Activated CD8-positive, alpha-beta memory T cell treated with anti-CD3 and anti-CD28 coated beads for 4 hours (primary cell): ENCODE results near the gene CDH23.

ENCODE experiments used
- DNase-seq, 2 donors: peaks; one replicate each; pipeline ENCODE4 v3.0.0-alpha.2; 2020; ENCODE audit warnings: low read depth in 2 of 2

The CDH23 gene

DNA sequence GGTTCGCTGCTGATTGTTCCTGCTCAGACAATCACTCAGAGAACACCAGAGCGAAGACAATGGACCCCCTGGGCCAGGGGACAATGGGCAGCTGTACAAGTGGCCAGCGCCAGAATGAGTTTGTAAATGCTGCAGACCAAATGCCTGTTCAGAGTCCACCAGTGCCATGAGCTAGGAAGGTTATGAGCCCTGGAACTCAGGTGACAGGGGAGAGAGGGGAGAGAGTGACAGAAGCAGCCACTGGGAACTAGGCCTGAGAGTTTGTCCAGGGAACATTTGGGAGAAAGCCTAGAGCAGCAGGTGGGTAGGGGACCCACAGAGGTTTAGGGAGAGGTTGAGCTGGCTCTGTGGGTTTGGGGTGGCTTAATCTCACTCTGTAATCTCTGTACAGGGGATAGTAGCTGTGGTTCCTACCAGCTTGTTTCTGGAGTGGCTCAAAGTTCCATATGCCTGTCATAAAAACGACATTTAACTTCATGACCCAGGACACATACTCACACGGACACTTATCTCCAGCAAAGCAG is 262.5 kb downstream of the CDH23 start:
- DNase-seq, result no peak

GRCh38 chr10:71659737-71660136 is 263.0 kb downstream of the CDH23 start:
- DNase-seq, result no peak

DNA sequence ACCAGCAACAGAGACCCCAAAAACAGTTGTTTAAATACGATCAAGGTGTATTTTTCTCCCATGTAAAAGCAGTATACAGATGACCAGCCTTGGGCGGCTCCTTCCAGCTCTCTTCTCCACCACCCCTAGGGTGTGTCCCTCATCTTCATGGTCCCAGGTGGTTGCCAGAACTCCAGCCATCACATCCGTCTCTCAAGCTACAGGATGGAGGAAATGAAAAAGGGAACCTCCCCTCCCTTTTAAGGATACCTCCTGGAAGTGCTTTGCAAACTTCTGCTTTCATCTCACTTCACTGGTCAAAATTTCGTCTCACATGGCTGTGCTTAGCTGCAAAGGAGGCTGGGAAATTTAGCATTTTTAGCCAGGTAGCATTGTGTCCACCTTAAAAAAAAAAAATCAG is 263.6 kb downstream of the CDH23 start:
- DNase-seq, result no peak

DNA sequence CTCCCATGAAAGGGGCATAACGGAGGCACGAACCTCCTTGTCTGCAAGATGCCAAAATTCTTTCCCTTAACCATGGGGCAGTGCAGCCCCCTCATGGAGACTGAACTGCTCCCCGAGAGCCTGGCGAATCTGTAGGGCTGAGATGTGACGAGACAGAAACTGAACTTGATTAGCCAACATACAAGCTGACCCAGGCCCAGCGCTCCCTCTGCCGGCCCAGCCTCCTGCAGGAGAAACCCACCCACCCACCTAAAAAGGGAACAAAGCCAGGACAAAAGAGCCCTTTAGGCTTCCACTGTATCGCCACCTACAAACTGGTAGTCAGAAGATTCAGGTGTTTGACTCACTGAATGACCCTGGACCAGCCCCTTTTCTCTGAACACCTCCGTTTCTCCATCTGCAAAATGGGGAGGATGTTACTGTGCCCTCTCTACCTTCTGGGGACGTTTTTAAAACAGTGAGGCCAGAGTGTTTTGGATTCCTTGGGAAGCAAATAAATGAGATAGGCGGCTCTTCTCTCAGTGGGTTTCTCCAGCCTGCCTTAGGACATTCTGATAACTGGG is 264.4 kb downstream of the CDH23 start:
- DNase-seq, result no peak

DNA sequence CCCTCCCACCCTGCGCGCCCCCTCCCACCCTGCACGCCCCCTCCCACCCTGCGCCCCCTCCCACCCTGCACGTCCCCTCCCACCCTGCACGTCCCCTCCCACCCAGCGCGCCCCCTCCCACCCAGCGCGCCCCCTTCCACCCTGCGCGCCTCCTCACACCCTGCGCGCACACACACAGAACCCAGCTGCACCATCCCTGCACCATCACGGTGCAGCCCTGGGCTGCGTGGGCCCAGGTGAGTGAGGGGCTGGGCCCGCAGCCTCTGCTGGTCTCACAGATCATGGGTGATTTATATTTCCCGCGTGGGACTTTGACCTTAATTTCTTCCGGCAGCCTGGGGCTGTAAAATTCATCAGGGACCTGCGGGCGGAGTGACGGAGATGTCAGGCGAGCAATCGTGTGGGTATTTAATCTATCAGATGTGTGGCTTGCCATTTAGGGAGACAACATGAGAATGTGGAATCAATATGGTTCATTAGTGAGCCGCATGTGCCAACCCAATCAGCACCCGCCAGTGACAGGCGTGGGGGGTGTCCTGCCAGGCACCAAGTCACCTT is 265.1 kb downstream of the CDH23 start:
- DNase-seq, result no peak

- DNase-seq, result no peak
These were observed 266.6 kb downstream of the CDH23 start for GRCh38 chr10:71663311-71663710.

- no peak for DNase-seq
These were observed 267.9 kb downstream of the CDH23 start for GRCh38 chr10:71664585-71664984.

- DNase-seq, result no peak
These were observed 268.7 kb downstream of the CDH23 start for GRCh38 chr10:71665456-71665855.

DNA sequence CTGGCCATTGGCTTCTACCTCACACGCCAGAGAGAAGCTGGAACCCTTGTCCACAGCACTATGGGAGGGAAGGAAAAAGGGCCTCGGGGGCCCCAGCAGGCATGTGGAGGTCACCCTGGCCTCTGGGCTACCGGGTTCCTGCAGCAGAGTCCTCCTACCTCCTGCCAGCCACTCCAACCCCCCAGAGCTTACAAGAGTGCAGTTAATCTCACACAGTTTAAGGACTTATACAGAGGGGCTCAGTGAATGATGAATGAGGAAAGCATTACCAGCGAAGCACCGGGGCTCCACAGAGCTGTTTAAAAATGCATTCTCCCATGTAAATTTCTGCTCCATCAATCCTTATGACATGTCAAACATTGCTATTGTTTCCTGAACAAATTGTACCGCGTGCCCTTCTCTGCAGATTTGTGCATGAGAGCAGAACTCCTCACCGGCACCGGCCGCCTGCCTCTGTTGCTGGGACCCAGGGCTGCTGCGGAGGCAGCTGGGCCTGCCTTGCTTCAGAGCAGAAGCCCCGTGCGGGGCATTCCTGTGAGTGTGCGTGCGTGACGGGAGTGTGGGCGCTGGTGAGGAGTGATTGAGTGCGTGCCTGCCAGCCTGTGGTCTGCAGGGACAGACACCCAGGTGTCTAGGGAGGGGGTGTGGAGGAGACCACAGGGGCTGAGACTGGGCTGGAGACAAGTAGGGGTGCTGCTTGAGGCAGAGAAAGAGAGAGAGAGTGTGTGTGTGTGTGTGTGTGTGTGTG is 270.1 kb downstream of the CDH23 start:
- DNase-seq, result no peak

DNA sequence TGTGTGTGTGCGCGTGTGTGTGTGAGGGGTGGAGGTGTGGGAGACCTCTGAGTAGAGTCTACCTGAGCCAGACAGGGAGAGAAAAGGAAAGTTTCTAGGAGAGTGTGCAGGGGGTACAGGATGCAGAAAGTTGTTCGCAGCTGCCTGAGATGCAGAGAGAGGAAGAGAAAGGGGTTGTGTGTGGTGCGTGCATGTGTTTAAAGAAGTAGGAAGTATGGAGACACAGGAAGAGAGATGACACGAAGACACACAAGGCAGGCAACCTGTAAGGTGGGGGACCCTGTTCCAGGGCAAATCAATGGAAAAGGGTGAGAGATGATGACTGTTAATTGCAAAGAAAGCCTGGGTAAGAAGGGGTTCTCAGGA is 270.6 kb downstream of the CDH23 start:
- no peak for DNase-seq

DNA sequence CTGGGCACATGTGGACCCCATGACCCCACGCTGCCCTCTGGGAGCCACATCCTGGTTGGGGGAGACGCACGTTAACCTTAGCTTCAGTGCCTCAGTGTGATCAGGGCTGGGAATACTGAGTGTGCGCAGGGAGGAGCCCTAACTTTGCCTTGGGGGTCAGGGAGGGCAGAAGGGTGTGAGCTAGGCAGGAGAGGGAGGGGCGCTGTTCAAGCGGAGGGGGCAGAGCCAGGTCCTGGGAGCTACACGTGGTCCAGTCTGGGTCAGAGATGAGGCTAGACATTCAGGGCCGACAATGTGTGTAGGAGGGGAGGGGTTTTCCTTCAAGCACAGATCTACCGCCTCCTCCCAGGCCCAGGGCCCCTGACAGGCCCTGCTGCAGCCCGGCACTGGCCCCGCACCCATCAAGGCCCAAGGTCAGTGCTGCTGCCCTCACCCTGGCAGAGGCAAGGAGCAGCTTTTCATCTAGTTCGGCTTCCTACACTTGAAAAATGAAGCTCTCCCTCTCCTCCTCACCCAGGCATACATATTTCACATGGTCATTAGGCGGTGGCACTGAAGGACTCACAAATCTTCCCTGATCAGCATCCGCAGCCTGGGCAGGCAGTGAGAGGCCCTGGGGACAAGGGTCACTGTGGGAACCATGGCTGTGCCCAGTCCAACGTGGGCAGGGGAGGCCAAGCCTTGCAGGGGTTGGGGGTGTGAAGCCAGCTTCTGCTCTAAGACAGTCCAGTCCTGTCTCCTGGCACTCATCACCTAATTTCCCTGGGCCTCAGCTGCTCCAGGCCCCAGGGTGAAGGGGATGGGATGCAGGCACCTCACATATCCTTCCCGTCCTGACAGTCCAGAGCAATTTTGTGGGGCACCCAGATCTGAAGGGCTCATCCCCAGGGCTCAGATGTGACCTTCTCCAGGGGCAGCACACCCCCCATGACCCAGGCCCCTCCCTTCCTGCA is 275.6 kb downstream of the CDH23 start:
- no peak for DNase-seq

GRCh38 chr10:71675295-71675970 is 278.7 kb downstream of the CDH23 start:
- DNase-seq, result no peak

DNA sequence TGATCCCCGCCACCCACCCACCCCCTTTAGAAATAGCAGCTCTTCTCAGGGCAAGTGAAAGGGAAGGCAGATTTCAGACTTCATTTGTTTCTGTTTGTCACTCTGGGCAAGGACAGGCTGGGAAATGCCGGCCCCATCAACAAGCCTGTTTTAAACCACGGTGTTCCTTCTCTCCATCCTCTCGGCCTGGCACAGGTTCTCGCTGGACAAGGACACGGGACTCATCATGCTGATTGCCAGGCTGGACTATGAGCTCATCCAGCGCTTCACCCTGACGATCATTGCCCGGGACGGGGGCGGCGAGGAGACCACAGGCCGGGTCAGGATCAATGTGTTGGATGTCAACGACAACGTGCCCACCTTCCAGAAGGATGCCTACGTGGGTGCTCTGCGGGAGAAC is 280.5 kb downstream of the CDH23 start:
- no peak for DNase-seq

GRCh38 chr10:71678057-71678805 is 281.5 kb downstream of the CDH23 start:
- no peak for DNase-seq

DNA sequence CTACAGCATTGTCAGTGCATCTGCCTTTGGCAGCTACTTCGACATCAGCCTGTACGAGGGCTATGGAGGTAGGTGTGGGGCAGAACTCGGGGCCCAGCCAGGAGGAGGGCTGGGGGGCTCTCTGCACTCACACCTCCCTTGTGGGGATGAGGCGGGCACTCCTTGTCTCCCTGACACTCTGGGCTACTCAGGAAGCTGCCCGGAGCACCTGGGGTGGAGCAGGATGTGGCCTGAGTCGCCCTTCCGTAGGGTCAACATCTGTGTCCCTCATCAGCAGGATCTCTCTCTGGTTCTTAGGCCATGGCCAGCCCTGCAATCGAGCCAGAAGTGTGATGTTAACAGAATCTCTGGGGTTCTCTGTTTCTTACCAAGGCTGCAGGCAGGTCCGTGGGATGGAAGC is 282.7 kb downstream of the CDH23 start:
- no peak for DNase-seq

DNA sequence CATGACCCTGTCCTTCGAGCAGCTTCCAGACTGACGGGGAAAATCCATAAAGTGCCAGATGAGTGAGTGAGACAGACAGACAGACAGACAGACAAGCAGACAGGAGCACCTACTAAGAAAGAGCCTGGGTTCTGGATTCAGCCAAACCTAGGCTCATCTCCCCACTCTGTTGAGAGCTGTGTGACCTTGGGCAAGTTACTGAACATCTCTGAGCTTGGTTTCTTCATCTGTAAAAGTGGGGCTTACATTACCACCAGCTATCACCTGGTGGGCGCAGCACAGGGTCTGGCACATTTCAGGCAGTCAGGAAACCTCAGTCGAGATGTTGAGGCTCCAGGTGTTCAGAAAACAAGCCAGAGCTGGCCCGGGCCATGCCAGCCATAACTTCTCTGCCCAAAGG is 285.3 kb downstream of the CDH23 start:
- no peak for DNase-seq

DNA sequence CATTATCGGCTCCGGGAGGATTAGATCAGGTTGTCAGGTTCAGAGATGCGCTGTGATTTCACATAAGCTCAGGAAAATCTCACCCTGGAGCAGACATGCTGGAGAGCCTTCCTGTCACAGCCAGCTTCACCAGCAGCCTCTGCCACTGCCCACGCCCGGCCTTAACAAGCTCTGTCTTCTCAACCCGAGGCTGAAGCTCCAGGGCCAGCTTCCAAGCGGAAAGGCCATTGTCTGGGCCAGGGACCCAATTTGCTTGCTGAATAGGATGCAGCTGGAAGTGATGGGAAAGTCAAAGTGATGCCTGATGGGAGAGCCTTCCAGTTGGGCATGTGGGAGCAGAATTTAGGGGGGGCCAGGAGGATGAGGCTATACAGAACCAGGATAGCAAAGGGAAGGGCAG is 286.6 kb downstream of the CDH23 start:
- no peak for DNase-seq

- DNase-seq, result no peak
These were observed 287.8 kb downstream of the CDH23 start for GRCh38 chr10:71684356-71685173.

DNA sequence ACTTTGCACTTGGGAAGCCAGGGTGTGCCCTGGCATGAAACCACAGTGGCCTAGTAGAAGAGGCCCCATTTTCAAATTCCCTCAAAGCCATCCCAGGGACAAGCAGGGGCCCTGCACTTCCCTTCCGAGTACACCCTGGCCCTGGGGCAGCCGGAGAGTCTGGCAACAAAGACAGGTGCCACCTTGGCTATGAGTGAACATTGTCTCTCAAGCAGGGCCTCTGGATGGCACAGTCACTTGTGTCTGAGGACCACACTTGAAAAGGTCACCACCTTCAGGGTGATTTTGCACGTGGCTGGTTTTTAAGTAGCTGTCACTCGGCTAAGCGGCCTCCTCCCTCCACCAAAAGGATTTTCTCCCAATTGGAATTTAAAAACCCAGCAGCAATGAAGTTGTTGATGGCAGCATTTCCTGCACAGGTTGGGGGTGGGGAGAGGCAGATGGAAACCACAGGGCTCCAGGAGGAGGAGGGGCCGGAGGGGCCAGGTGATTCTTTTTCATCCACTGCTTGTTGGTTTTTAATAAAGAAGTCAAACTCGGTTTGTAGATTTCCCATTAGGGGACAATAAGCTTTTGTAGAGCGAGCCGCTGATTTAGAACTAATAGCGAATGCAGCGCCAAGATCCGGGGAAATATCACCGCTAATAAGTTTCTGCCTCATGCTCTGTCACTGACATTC is 289.0 kb downstream of the CDH23 start:
- no peak for DNase-seq
